GM20000 (cell line): ENCODE data around the gene GBP1.

Experiments
- DNase-seq: peaks from one replicate; pipeline ENCODE4 v3.0.0; 2012; ENCODE audit warnings: low spot score
- CTCF ChIP-seq: IDR thresholded peaks from 2 replicates; pipeline ENCODE4 v1.5.1; 2012; ENCODE audit warnings: mild to moderate bottlenecking, control low read depth; ENCODE audit errors: extremely low read depth, missing control alignments

GBP1 gene

GRCh38 chr1:89070509-89070908 lies 5.5 kb upstream of the GBP1 start:
- no peak for DNase-seq
- TF ChIP-seq CTCF = no peak

GRCh38 chr1:89069951-89070350 lies 4.9 kb upstream of the GBP1 start:
- DNase-seq = no peak
- no peak for TF ChIP-seq CTCF

GRCh38 chr1:89068291-89068690 lies 3.3 kb upstream of the GBP1 start:
- no peak for TF ChIP-seq CTCF
- DNase-seq = no peak

GRCh38 chr1:89064632-89065031 lies 376 bp downstream of the GBP1 start:
- TF ChIP-seq CTCF = no peak
- no peak for DNase-seq

- DNase-seq = no peak
- no peak for TF ChIP-seq CTCF
Measured at GRCh38 chr1:89063094-89063493, 1.9 kb downstream of the GBP1 start.

GRCh38 chr1:89060091-89060490 lies 4.9 kb downstream of the GBP1 start:
- TF ChIP-seq CTCF = no peak
- no peak for DNase-seq

- no peak for TF ChIP-seq CTCF
- no peak for DNase-seq
Measured at GRCh38 chr1:89051955-89052312, 13.1 kb downstream of the GBP1 start.
